GM20000 (cell line): ENCODE measurements around the gene RNF20.

Source experiments
- DNase-seq: peaks from one replicate; pipeline ENCODE4 v3.0.0; 2012; ENCODE audit warnings: low spot score
- CTCF ChIP-seq: IDR thresholded peaks from 2 replicates; pipeline ENCODE4 v1.5.1; 2012; ENCODE audit warnings: mild to moderate bottlenecking, control low read depth; ENCODE audit errors: extremely low read depth, missing control alignments

RNF20 gene

GRCh38 chr9:101498323-101498722 lies 35.3 kb upstream of the RNF20 start:
- DNase-seq, result no peak

GRCh38 chr9:101504188-101504587 lies 29.5 kb upstream of the RNF20 start:
- no peak for DNase-seq
- no peak for TF ChIP-seq CTCF

More at GRCh38 chr9:101498323-101498722, 35.3 kb upstream of the RNF20 start:
- no peak for TF ChIP-seq CTCF

- no peak for TF ChIP-seq CTCF
These were observed 25.4 kb upstream of the RNF20 start for GRCh38 chr9:101508211-101508610.

GRCh38 chr9:101509572-101509971 lies 24.1 kb upstream of the RNF20 start:
- no peak for TF ChIP-seq CTCF
- no peak for DNase-seq

More at GRCh38 chr9:101508211-101508610, 25.4 kb upstream of the RNF20 start:
- no peak for DNase-seq

GRCh38 chr9:101510459-101510858 lies 23.2 kb upstream of the RNF20 start:
- DNase-seq, result no peak
- TF ChIP-seq CTCF, result no peak

GRCh38 chr9:101511009-101511408 lies 22.6 kb upstream of the RNF20 start:
- DNase-seq, result no peak

GRCh38 chr9:101512116-101512515 lies 21.5 kb upstream of the RNF20 start:
- no peak for TF ChIP-seq CTCF
- DNase-seq, result no peak

More at GRCh38 chr9:101511009-101511408, 22.6 kb upstream of the RNF20 start:
- TF ChIP-seq CTCF, result no peak
